GM19372 (cell line): ENCODE results near the gene HPS4.
"Not testable (repeated sequence)": the region's sequence is repeated elsewhere in the genome, so short reads cannot be mapped to it uniquely, and the experiment has no call there.

ENCODE experiments used
- ATAC-seq: cut with Tn5 transposase; IDR thresholded peaks from one replicate; pipeline ENCODE4 v1.9.1; 2021; ENCODE audit warnings: mild to moderate bottlenecking, low read depth, moderate library complexity; ENCODE audit not compliant: unreplicated experiment

The HPS4 gene

DNA sequence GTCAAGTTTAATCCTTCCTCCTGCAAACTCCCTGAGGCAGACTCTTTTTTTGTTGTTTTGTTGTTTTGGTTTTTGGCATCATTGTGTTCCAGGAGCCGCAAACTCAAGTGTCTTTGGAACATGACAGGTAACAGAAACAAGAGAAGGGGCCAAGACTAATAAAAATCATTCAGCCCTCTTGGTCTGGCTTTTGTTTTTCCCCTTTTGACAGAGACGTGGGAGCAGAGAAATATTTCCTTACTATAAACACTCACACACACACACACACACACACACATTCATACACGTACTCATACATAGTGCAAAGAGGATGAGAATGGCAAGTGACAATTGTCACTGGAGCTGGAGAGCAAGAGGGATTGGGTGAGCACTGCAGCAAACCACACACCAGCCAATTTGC lies 65.0 kb downstream of the HPS4 start:
- no peak for ATAC-seq

GRCh38 chr22:26417406-26417805 lies 66.2 kb downstream of the HPS4 start:
- no peak for ATAC-seq

DNA sequence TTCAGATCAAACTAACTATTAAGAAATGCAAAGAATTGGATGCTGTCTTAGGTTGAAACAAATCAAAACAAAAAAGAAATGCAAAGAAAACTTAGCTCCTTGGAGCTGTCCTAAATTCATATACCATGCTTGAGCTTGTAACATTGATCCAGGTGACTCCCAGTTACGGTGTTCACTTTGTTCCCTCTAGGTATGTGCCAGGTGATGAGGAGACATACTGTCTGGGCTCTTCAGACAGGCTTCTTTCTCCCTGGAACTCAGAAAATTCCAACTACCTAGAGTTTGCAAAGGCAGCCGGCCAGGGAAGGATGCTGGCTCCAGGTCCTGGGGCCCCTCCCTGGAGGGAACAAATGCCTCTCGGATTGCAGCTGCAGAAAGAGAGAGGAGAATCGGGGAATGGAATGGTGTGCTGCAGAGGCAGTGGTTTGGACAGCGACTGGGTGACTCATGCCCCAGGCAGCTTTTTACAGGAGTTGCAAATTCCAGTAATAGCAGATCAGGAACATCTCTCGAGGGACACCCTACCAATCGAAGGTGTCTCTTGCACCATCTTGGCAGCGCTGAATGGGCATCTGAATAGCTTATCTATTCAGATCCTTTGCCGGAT lies 66.8 kb downstream of the HPS4 start:
- ATAC-seq, result no peak

- ATAC-seq, result no peak
Observed at GRCh38 chr22:26416256-26416655, 67.3 kb downstream of the HPS4 start.

GRCh38 chr22:26414347-26414746 lies 69.2 kb downstream of the HPS4 start:
- ATAC-seq, result no peak

GRCh38 chr22:26410386-26410785 lies 73.2 kb downstream of the HPS4 start:
- no peak for ATAC-seq

GRCh38 chr22:26409719-26410335 lies 73.8 kb downstream of the HPS4 start:
- ATAC-seq, result no peak

DNA sequence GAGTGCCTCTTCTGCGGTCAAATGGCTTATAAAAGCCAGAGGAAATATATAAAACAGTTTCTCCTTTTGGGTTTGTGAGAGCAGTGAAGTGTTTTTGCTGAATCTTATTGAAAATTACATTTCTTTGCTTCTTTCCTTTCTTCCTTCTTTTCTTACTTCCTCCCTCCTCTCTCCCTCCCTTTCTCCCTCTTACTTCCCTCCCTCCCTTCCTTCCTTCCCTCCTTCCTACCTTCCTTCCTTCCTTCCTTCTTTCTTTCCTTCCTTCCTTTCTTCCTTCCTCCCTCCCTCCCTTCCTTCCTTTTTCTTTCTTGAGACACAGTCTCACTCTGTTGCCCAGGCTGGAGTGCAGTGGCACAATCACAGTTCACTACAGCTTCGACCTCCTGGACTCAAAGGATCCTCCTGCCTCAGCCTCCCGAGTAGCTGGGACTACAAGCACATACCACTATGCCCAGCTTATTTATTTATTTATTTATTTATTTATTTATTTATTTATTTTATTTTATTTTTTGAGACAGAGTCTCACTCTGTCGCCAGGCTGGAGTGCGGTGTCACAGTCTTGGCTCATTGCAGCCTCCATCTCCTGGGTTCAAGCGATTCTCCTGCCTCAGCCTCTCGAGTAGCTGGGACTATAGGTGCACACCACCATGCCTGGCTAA lies 74.9 kb downstream of the HPS4 start:
- ATAC-seq, result not testable (repeated sequence)

GRCh38 chr22:26406118-26406517 lies 77.5 kb downstream of the HPS4 start:
- no peak for ATAC-seq

GRCh38 chr22:26404851-26405421 lies 78.6 kb downstream of the HPS4 start:
- ATAC-seq, result no peak

- no peak for ATAC-seq
Observed at GRCh38 chr22:26401726-26402125, 81.9 kb downstream of the HPS4 start.
